K562 (cell line): ENCODE measurements around the gene SLC7A6. TPM values are rescaled to one million over a fixed set of nuclear protein-coding genes. Genes with fewer than 3 reads are reported as not detected.
A peak's percentile ranks its signal among the peaks of the same experiment; 100 is the strongest.

Experiments used
- ATAC-seq: fragments of 200-7000 bp; cut with Tn5 transposase; 3 replicates; pipeline ENCODE4 v1.9.1; 2020; ENCODE audit warnings: moderate library complexity
- BruUV-seq: library from RNA; stranded (reverse); fragments of 400-500 nt; replicated peaks from 2 replicates; lab custom pipeline; 2021; lab: Mats Ljungman, UMichigan
- CTCF ChIA-PET: fragments of 300-600 bp; formaldehyde crosslinking; extraction: SDS; loops from one replicate; lab custom pipeline; 2021; ENCODE audit warnings: low intra/inter-chr PET ratio; lab: Yijun Ruan, JAX
- POLR2A ChIA-PET: fragments of 300-600, 350-650 bp; sonication (Branson Sonifier 250); formaldehyde crosslinking; extraction: SDS; loops from one replicate; lab custom pipeline; 2021; ENCODE audit warnings: antibody characterized with exemption, inconsistent platforms; lab: Yijun Ruan, JAX
- DNase-seq, 4 experiments: peaks; one replicate each; pipeline versions ENCODE4 v3.0.0 to v3.0.0-alpha.2; 2011 to 2018; ENCODE audit warnings: low spot score in 3 of 4, mixed read lengths in 3 of 4; ENCODE audit errors: extremely low read depth in 1 of 4
- FAIRE-seq: peaks from 2 replicates; lab custom pipeline; 2011; peaks lifted over from hg19 to GRCh38; lab: Jason Lieb, UNC
- H2AFZ ChIP-seq: 2 replicates; pipeline ENCODE4 v1.6.0; 2011; ENCODE audit warnings: low read depth, low read length, control low read depth, inconsistent platforms
- H3K27ac ChIP-seq: fragments of 200-600 bp; 3 replicates; pipeline ENCODE4 v1.8.0; 2011; ENCODE audit warnings: low read depth, mild to moderate bottlenecking, control low read depth, inconsistent platforms, low read length, moderate library complexity, mixed read lengths; ENCODE audit errors: extremely low read depth
- H3K27me3 ChIP-seq, 2 experiments: fragments of 300-600 bp in 1 of 2; 2 replicates in 1 of 2; 3 replicates in 1 of 2; pipeline versions ENCODE4 v1.6.0 to v1.8.0; 2011; ENCODE audit warnings: inconsistent platforms in 2 of 2, low read length in 2 of 2, mild to moderate bottlenecking in 1 of 2, mixed read lengths in 1 of 2, moderate library complexity in 1 of 2; ENCODE audit not compliant: control insufficient read depth in 2 of 2, insufficient read depth in 2 of 2
- H3K36me3 ChIP-seq: fragments of 300-600 bp; 3 replicates; pipeline ENCODE4 v1.8.0; 2011; ENCODE audit warnings: mild to moderate bottlenecking, low read length, inconsistent platforms; ENCODE audit not compliant: control insufficient read depth, insufficient read depth
- H3K4me1 ChIP-seq, 2 experiments: fragments of 200-600 bp in 1 of 2; replicated peaks in 1 of 2; 2 replicates in 1 of 2; 3 replicates in 1 of 2; pipeline versions ENCODE4 v1.5.1 to v1.8.0; 2011; ENCODE audit warnings: inconsistent platforms in 2 of 2, low read length in 2 of 2, mild to moderate bottlenecking in 1 of 2, mixed read lengths in 1 of 2, moderate library complexity in 1 of 2; ENCODE audit not compliant: control insufficient read depth in 2 of 2, insufficient read depth in 2 of 2
- H3K4me2 ChIP-seq: 2 replicates; pipeline ENCODE4 v1.6.1; 2011; ENCODE audit warnings: low read length, control low read depth, inconsistent platforms, mixed read lengths; ENCODE audit not compliant: insufficient read depth
- H3K4me3 ChIP-seq: fragments of 200-600 bp; sonication (generic), shearing (Covaris generic); 2 replicates; pipeline ENCODE4 v1.5.1; 2016; ENCODE audit warnings: control low read depth, inconsistent platforms
- H3K79me2 ChIP-seq: fragments of 200-600 bp; 3 replicates; pipeline ENCODE4 v1.8.0; 2011; ENCODE audit warnings: low read length, inconsistent platforms; ENCODE audit not compliant: control insufficient read depth, insufficient read depth
- H3K9ac ChIP-seq, 2 experiments: 2 replicates each; pipeline versions ENCODE4 v1.6.0 to v1.6.1; 2011; ENCODE audit warnings: low read depth in 2 of 2, low read length in 2 of 2, control low read depth in 1 of 2, inconsistent platforms in 1 of 2, mild to moderate bottlenecking in 1 of 2, mixed read lengths in 1 of 2; ENCODE audit not compliant: insufficient read depth in 1 of 2
- H3K9me1 ChIP-seq: one replicate; pipeline ENCODE4 v1.6.0; 2011; ENCODE audit warnings: inconsistent platforms, mild to moderate bottlenecking, low read length, moderate library complexity; ENCODE audit not compliant: control insufficient read depth, insufficient read depth
- H3K9me3 ChIP-seq: replicated peaks from 2 replicates; pipeline ENCODE4 v1.5.1; 2011; ENCODE audit warnings: low read depth, low read length, inconsistent platforms; ENCODE audit not compliant: control insufficient read depth, insufficient read depth
- H4K20me1 ChIP-seq: replicated peaks from 2 replicates; pipeline ENCODE4 v1.6.1; 2011; ENCODE audit warnings: low read length, inconsistent platforms, mixed read lengths; ENCODE audit not compliant: control insufficient read depth, insufficient read depth
- BCLAF1 ChIP-seq, 2 experiments: fragments of 450-650 bp in 1 of 2; IDR thresholded peaks; 2 replicates each; pipeline ENCODE4 v1.6.1; 2011 to 2017; ENCODE audit warnings: low read depth in 2 of 2, antibody characterized with exemption in 1 of 2, borderline replicate concordance in 1 of 2, low read length in 1 of 2, mild to moderate bottlenecking in 1 of 2, mixed read lengths in 1 of 2; ENCODE audit not compliant: control insufficient read depth in 1 of 2
- CHAMP1 ChIP-seq: fragments of 450-650 bp; IDR thresholded peaks from 2 replicates; pipeline ENCODE4 v1.6.1; 2016; ENCODE audit warnings: mild to moderate bottlenecking
- CREB1 ChIP-seq, 2 experiments: sonication (generic) in 1 of 2; formaldehyde crosslinking in 1 of 2; IDR thresholded peaks; 2 replicates each; pipeline versions ENCODE4 v1.6.1 to v1.8.0; 2012 to 2022; ENCODE audit warnings: inconsistent platforms in 1 of 2, mild to moderate bottlenecking in 1 of 2, missing genetic modification reagents in 1 of 2, moderate library complexity in 1 of 2
- MTF1 ChIP-seq: fragments of 250-450 bp; sonication (Bioruptor Pico); IDR thresholded peaks from 2 replicates; pipeline ENCODE4 v1.9.0; 2021; ENCODE audit warnings: moderate library complexity, mild to moderate bottlenecking, inconsistent platforms, borderline replicate concordance
- NONO ChIP-seq, 2 experiments: fragments of 200-400 bp in 1 of 2; fragments of 450-650 bp in 1 of 2; formaldehyde crosslinking in 1 of 2; IDR thresholded peaks; 2 replicates each; pipeline ENCODE4 v1.6.1; 2017; ENCODE audit warnings: low read depth in 2 of 2, mild to moderate bottlenecking in 2 of 2, moderate library complexity in 2 of 2, low read length in 1 of 2
- RAD21 ChIP-seq, 2 experiments: fragments of 250-450 bp in 1 of 2; fragments of 450-650 bp in 1 of 2; sonication (Bioruptor Pico) in 1 of 2; formaldehyde crosslinking in 1 of 2; IDR thresholded peaks in 1 of 2; conservative IDR thresholded peaks in 1 of 2; 2 replicates each; pipeline versions ENCODE4 v1.4.0 to v1.8.0; 2020 to 2022; ENCODE audit warnings: mild to moderate bottlenecking in 2 of 2, moderate library complexity in 1 of 2
- SAFB ChIP-seq: fragments of 200-400 bp; formaldehyde crosslinking; IDR thresholded peaks from 2 replicates; pipeline ENCODE4 v1.6.1; 2017; ENCODE audit warnings: low read depth, low read length, borderline replicate concordance
- STAT6 ChIP-seq: sonication (generic); formaldehyde crosslinking; IDR thresholded peaks from 2 replicates; pipeline ENCODE4 v1.8.1; 2023; ENCODE audit warnings: mild to moderate bottlenecking, missing genetic modification reagents
- TAF1 ChIP-seq: IDR thresholded peaks from 2 replicates; pipeline ENCODE4 v1.6.1; 2011; ENCODE audit warnings: mild to moderate bottlenecking, low read length, moderate library complexity; ENCODE audit not compliant: insufficient read depth, control insufficient read depth, severe bottlenecking; ENCODE audit errors: extremely low read depth
- ZNF699 ChIP-seq: fragments of 250-450 bp; sonication (Bioruptor Pico); IDR thresholded peaks from 2 replicates; pipeline ENCODE4 v1.8.0; 2021; ENCODE audit warnings: mild to moderate bottlenecking, moderate library complexity; ENCODE audit not compliant: insufficient replicate concordance
- WGBS: fragments of 100-300 bp; shearing (Covaris generic); methylation state at CpG from one replicate; pipeline ENCODE4 v1.1.6; 2016; ENCODE audit warnings: low coverage, mixed read lengths; ENCODE audit not compliant: insufficient coverage; ENCODE audit errors: missing lambda C conversion rate; 5-methylcytosine and 5-hydroxymethylcytosine counted together
- in situ Hi-C: fragments of 300-500 bp; cut with MboI; formaldehyde crosslinking; loops from 4 replicates; pipeline ENCODE4 v1.15.0; 2018; ENCODE audit warnings: inconsistent platforms, mixed read lengths
- intact Hi-C: fragments of 100-400 bp; cut with micrococcal nuclease; formaldehyde crosslinking; loops from 2 replicates; pipeline ENCODE4 v1.14.2; 2022
- polyA plus RNA-seq, 8 experiments: library from polyadenylated mRNA; depleted of rRNA in 4 of 8; stranded (reverse) in 5 of 8; unstranded in 3 of 8; fragments of >200 nt; fragmentation: Nextera tagmentation in 2 of 8; fragmentation: Illumina TruSeq in 1 of 8; extraction: Ambion mirVana in 2 of 8; extraction: Trizol in 1 of 8; gene quantifications; 2 replicates each; pipeline versions ENCODE4 v1.2.1 to v1.2.3, GENCODE V29; 2011 to 2014; ENCODE audit warnings: inconsistent platforms in 1 of 8, missing spikeins in 1 of 8
- total RNA-seq, 7 experiments: library from RNA; depleted of rRNA in 6 of 7; stranded (reverse); fragments of >200 nt in 6 of 7; fragmentation: Illumina TruSeq in 2 of 7; extraction: Trizol in 2 of 7; gene quantifications; 2 replicates each; pipeline versions ENCODE4 v1.2.1 to v1.2.3, GENCODE V29; 2011 to 2021; ENCODE audit warnings: low replicate concordance in 1 of 7

The SLC7A6 gene
- total and polyA plus RNA-seq, 9 of the 15 experiments (the other 6 are each of a cell fraction or from before 2014, with no cell fraction given), result 12.6 to 60.1 (median 29.8) TPM

GRCh38 chr16:68257251-68257905 lies 6.9 kb upstream of the SLC7A6 start:
- no peak for DNase-seq
- intact Hi-C loops, result no loop called here
- Histone ChIP-seq H3K79me2 (no peaks in the 10 kb centered on the region), H3K9me1 (peaks cover 4% of the 10 kb centered on the region), H4K20me1 (0 out of 2 replicates have a peak, but pooled peaks cover 7% of the 10 kb centered on the region), H3K9me3 (no peaks in the 10 kb centered on the region), H3K9ac (0 out of 4 replicates have a peak overlapping the region, but pooled peaks of 1 of the 2 experiments have one; percentile 30), H3K36me3 (peaks cover 18% of the 10 kb centered on the region; the same call in 2 of the 3 replicates), H3K4me1 (peaks cover 0 to 3% of the 10 kb centered on the region in 2 experiments; a peak in 1 of 5 replicates), H3K4me3 (no peak overlapping the region), H3K27ac (no peak overlapping the region), H3K27me3 (no peaks in the 10 kb centered on the region), H3K4me2 (no peak overlapping the region), H2AFZ (no peak overlapping the region)
- no peak for FAIRE-seq
- POLR2A ChIA-PET, result interaction anchor here (0.5 to 0.8 kb wide), 4 partner anchors 8 to 252 kb away, joined by 3 to 4 read pairs (median 3); partner anchors contain the start of genes PRMT7 and SLC7A6OS
- in situ Hi-C loops, result no loop called here
- no TSS peak for BruUV-seq
- WGBS, result 73% methylated on average over 6 of the region's 6 CpGs
- ATAC-seq, result no peak
- CTCF ChIA-PET, result no interaction called here
- no peak for TF ChIP-seq CREB1 (IDR thresholded peaks at IDR 0.05)
- TF ChIP-seq CREB1 (CRISPR knock-in tag; IDR thresholded peaks at IDR 0.05), result no peak
- no peak for TF ChIP-seq SAFB
- no peak for TF ChIP-seq BCLAF1 (IDR thresholded peaks at IDR 0.05; ENCODE audit: borderline replicate concordance in 1 of 2, control insufficient read depth in 1 of 2, low read depth in 2 of 2, low read length in 1 of 2)
- TF ChIP-seq MTF1, result no peak
- no peak for TF ChIP-seq STAT6 (CRISPR knock-in tag)
- no peak for TF ChIP-seq TAF1
- no peak for TF ChIP-seq RAD21 (CRISPR knock-in tag; conservative IDR thresholded peaks at IDR 0.05 in 1 of 2, IDR thresholded peaks at IDR 0.05 in 1 of 2)
- no peak for TF ChIP-seq ZNF699 (CRISPR knock-in tag)
- TF ChIP-seq CHAMP1, result no peak
- no peak for TF ChIP-seq NONO (IDR thresholded peaks at IDR 0.05; ENCODE audit: low read depth in 2 of 2, low read length in 1 of 2)
